HG02840 (cell line): ENCODE results near the gene FKBP5.
"Not testable (repeated sequence)": the region's sequence is repeated elsewhere in the genome, so short reads cannot be mapped to it uniquely, and the experiment has no call there.

Experiments
- ATAC-seq: cut with Tn5 transposase; IDR thresholded peaks from one replicate; pipeline ENCODE4 v1.9.1; 2021; ENCODE audit warnings: mild to moderate bottlenecking, moderate library complexity, moderate number of reproducible peaks; ENCODE audit not compliant: unreplicated experiment, low FRiP score

FKBP5 gene

DNA sequence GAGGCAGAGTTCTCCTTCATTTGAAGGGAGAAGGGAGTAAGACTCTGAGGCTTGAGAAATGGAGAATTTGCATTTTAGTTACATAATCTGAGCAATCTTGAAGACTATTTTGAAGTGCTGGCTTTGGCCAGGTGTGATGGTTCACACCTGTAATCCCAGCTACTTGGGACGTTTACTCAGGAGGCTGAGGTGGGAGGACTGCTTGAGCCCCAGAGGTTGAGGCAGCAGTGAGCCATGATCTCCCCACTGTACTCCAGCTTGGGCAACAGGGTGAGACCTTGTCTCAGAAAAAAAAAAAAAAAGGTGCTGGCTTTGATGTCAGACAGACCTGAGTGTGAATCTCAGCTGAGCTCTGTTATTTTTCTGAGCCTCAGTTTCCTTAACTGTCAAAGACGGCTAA lies 35.8 kb upstream of the FKBP5 start:
- ATAC-seq: no peak

DNA sequence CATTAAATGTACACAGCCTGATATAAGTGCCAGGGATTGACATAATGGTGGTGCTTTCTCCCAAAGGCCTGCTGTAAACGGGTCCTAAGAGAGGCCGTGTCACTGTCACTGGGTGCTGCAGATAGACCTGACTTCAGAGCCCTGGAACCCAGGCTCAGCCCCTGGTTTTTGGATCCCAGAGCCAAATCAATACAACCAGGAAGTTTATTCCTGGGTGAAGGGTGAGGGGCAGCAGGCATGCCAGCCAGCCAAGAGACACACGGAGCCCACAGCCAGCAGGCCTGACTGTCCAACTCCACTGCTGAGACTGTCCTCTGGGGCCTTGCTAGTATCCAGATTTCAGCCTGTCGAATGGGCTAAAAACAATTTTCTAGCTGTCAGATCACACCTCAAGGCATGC lies 35.3 kb upstream of the FKBP5 start:
- no peak for ATAC-seq

DNA sequence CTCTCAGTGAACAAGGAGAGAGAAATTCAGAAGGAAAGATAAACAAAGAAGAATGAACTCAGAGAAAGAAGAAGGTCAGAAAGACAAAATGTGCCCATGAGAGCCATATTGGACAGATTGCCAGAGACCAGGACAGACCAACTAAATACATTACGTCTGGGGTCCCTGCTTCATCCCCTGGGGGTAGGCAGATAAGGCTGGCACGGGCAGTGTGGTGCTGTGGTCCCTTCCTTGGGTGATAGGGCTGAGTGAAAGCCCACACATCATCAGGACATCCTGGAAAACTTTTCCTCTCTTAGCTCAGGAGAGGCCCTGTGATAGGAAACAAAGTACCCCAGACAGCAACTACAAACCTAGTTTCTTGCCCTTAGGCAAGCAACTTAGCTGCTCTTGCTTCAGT lies 34.9 kb upstream of the FKBP5 start:
- no peak for ATAC-seq

DNA sequence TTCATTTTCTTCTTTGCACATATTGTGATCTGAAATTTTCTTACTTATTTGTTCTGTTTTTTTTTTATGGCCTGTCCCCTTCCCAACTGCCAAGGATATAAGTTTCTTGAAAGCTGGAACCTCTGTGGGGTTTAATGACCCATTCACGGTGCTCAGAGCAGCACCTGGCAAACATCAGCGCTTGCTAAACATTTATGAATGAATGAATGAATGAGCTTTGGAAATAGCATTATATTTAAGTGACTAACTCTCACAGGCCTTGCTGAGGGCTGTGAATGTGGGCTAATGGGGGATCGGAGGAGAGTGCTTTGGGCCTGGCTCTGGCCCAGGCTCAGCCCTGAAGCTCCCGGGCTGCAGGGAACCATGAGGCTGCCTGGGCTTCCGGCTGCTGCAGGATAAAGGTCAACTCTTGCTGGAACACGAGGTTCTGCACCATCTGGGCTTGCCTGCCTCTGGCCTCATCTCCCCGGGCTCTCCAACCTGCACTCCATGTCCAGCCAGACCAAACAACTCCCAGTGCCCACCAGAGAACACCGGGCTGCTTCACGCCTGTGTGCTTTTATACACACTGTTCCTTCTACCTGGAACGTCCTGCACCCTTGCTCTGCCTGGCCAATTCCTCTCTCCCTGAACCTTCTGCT lies 33.5 kb upstream of the FKBP5 start:
- ATAC-seq: no peak

DNA sequence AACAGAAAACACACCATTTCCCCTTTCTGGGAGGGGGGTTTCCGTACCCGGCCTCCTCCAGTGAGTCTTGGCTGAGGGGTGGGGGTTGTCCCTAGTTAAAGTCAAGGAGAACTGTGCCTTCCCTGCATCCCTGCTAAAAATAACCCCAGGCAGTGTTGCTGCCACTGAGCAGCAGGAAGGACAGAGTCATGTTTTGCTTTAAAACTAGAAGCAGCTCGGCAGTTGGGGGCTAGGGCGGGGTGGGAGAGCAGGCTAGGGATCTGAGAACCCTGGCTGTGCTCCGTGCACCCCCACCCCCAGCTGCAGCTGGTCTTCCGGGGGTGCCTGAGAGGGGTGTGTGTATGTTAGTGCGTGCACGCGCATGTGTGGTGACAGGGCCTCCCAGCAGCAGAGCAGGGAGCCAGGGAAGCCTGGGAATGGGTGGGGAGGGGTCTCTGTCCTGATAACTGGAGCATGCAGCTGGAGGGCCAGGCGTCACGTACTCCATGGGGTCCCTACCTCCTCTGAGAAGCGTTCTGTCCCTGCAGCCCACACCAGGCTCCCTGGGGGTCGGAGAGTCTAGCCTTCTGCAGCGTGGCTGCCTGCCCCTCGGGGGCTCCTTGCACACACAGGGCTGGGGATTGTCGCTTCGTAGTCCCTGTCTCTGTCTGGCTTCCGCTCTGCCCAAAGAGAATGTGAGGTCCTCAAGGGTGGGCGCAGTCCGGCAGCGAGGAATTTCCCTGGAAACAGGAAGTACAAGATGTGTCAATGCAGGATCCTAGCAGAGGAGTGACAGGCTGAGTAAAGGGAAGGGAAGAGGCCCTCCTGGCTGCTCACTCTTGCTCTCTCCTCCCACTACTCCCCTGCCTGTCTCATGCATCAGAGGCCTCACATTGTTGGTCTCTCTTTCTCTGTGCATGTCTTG lies 31.4 kb upstream of the FKBP5 start:
- no peak for ATAC-seq

DNA sequence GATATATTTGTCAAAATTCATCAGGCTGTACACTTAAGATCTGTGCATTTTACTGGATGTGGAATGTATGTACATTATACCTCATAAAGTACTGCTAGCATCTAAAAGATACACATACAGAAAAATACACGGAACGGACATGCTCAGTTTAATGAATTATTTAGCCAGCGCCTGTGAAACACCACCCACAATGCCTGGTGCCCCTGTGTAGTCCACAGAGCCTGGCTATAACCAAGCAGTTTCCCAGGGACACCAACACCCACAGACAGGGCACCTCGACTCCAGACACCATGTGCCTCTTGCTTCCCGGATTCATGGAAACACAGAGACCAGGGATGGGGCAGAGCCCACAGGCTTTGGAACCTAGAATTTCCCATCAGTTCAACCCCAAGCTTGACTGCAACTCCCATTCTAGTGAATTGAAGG lies 30.7 kb upstream of the FKBP5 start:
- ATAC-seq: no peak

DNA sequence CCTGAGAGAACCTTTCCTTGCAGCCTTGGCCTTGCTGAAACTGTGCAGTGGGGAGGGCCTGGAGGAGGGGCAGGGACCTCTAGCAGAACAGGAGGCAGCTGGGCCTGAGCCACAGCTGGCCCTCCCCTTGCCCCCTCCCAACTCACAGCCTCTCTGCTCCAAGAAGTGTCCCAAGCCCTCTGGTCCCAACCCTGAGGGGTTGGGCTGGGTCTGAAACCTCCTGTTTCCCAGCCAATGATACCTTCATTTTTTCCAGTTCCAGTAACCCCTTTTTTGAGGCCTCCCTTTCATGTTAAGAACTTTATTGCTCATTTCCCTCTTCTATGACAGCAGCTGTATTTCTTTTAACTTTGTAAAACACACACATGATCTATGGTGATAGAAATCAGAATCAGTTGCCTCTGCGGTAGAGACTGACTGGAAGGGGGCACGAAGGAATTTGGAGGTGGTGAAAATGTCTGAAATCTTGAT lies 30.2 kb upstream of the FKBP5 start:
- ATAC-seq: no peak

DNA sequence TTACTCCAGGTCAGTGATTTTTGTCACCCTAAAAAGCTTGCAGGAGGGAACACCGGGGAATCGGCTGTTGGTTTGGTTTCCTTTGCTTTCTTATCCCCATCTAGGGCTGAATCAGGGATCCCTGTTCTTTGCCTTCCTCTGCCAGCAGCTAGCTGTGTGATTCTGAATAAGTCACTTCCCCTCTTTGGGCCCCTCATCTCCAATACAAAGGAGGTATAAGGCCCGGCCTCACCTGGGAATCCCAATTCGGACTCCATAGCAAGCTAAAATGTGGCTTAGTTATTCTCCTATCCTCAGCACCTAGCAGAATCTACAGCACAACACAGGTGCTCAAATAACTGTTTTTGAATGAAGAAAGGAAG lies 29.6 kb upstream of the FKBP5 start:
- ATAC-seq: no peak

DNA sequence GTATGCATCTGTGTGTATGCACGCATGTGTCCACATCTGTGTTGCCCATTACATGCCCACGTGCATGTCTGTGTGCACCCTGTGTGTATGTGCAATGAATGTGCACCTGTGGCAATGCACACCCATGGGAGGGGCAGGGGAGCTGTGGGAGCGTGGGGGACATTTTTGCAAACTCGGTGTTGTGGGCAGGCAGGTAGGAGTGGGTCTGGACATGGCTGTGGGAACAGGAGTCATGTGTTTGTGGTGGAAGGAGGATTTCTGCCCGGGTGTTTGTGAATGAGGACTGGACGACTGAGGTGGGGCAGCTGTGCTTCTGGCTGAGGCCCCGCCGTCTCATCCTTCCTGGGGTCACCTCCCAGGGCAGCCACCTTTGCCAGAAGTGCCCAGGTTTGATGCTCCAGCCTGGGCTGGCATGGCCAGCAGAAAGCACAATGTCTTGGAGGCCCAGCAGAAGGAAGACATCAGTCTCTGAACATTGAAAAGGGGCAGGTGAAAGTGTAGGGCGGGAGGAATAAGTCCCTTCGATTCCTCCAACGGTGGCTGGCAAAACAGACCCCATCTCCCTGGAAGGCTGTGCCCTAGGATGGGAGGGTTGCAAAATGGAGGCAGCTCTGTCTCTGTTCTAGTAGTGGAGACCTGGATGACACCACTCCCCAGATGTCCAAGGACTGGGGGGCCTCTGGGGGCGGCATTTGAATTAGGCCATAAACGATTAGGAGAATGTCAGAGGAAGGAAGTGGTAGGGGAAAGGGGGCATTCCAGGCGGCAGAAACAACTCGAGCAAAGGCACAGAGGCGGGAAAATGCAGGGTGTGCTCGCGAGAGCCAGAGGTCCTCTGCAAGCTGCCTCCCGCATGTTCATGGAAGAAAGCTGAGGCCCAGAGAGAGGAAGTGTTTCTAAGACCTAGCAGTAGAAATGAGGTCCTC lies 29.0 kb upstream of the FKBP5 start:
- no peak for ATAC-seq

DNA sequence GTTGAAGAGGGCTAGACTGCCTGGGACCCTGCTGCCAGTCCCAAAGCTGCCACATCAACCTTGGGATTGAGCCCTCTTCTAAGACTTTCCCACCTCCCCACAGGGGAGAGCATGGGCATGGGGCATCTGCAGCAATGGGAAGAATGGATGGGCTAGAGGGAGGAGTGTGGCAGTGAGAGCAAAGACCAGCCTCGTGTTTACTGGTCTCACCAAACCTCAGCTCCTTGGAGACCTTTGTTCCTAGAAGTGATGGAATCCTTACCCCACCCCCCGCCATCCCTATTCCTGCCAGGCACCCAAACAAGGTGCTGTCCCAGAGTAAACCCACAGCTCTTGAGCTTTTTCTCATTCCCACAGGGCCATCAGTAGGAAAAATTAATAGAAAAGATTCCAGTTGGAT lies 28.1 kb upstream of the FKBP5 start:
- no peak for ATAC-seq

DNA sequence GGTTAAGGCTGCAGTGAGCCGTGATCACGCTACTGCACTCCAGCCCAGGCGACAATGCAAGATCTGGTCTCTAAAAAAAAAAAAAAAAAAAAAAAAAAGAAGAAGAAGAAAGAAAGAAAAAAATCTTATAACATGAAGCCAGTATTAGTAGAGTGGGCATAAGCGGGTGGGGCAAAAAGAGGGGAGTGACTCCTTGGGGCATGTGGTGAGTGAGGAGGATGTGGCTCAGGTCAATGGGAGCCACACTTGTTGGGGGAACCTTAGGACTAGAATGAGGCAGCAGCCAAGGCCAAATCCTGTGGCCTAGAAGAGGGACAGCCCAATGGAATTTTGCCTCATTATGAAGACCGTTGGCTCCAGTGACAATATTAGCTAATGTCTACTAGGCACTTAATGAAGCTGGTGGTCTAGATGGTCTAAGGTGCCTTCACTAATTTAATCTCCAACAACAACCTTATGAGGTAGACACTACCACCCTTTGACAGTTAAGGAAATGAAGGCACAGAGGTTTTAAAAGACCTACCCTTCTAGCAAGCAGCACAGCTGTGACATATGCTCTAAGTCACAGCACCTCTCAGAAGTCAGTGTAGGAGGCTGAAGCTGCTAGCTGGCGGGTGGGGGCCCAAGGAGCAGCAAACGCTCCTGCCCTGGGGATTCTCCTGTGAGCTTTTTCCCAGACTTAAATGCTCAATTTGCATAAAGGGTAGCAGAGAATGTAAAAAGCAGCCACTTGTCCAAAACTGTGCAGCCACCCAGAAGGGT lies 24.5 kb upstream of the FKBP5 start:
- ATAC-seq: no peak

DNA sequence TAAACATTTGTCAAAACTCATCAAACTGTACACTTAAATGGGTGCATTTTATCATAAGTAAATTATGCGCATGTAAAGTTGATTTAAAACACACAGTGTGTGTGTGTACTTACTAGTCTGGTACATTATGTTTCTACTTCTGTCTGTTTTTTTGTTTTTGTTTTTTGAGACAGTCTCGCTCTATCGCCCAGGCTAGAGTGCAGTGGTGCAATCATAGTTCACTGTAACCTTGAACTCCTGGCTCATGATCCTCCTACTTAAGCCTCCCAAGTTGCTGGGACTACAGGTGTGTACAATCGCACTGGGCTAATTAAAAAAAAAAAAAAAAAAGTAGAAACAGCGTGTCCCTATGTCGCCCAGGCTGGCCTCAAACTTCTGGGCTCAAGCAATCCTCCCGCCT lies 23.0 kb upstream of the FKBP5 start:
- ATAC-seq: no peak

DNA sequence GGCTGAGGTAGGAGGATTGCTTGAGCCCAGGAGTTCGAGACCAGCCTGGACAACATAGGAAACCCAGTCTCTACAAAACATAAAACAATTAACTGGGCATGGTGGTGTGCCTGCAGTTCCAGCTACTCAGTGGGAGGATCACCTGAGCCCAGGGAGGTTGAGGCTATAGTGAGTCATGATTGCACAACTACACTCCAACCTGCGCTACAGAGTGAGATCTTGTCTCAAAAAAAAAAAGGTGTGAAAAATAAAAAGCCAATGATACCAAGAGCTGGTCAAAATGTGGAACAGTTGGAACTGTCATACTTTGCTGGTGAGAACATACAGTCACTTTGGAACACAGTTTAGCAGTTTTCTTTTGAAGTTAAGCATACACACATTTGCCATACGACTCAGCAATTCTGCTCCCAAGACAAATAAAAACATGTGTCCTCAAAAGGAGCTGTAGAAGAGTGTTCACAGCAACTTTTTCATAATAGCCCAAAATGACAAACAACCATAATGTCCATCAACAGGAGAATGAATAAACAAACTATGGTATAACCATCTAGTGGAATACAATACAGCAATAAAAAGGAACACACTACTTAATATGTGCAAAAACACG lies 21.6 kb upstream of the FKBP5 start:
- no peak for ATAC-seq

DNA sequence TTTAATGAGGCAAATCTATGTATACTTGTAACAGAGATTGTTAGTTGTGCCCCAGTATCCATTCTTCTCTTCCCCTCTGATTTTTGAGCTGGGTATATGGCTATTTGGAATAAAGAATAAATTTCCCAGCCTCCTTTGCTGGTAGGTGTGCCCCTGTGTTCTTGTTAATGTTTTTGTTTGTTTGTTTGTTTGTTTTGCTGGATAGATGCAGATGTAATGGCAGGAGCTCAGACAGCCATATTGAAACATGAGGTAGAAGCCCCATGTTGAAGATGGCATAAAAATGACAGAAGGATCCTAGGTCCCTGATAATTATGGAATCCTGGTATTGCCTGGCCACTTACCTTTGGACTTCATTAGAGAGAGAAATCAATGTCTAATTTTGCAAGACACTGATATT lies 19.9 kb upstream of the FKBP5 start:
- ATAC-seq: no peak

DNA sequence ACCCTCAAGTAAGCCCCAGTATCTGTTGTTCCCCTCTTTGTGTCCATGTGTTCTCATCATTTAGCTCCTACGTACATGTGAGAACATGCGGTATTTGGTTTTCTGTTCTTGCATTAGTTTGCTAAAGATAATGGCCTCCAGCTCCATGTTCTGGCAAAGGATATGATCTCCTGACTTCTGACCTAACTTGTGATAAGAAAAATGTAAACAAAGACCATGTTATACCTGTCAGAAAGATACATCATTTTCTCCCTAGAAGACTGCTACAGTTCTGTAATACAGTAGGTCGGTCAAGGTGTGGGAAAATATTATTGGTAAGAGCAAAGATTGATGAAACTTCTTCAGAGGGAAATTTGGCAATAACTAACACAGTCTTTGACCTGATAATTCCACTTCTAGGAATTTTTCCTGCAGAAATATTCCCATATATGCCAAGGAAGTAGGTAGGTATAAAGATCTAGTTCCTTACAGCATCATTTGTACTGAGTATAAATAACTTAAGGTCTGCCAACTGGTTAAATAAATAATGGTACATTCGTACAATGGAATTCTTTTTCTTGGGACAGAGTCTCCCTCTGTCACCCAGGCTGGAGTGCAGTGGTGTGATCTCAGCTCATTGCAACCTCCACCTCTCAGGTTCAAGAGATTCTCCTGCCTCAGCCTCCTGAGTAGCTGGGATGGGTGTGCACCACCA lies 19.1 kb upstream of the FKBP5 start:
- ATAC-seq: no peak

DNA sequence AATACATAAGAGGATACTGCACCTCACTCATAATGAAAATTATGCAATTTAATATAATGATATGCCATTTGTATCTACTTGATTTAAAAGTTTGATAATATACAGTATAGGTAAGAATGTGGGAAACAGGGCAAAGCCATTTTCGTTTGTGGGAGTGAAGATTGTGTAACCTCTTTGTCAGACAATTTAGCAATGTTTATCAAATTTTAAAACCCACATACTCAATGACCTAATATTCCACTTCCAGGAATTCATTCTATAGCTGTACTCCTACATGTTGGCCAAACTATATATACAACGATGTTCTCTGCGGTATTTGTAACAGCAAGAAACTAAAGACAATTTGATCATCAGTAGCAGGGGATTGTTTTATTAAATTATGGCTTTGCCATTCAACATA lies 17.8 kb upstream of the FKBP5 start:
- no peak for ATAC-seq

DNA sequence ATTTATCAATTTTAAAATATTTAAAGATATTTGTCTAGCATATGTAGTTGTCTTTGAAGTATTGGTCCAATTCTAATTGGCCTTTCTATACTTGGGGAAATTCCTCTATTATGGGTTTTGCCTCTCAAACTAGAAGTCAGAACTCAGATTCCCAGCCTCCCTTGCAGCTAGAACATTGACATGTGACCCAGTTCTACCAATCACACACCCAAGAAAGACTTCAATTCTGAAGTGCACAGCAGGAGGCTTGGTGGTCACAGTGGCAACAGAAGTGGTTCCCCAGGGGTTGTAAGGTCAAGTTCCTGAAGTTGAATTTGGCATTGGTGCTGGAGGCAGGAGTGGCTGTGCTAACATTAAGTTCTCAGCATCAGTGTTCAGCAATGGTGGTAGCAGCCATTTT lies 14.8 kb upstream of the FKBP5 start:
- ATAC-seq: no peak

DNA sequence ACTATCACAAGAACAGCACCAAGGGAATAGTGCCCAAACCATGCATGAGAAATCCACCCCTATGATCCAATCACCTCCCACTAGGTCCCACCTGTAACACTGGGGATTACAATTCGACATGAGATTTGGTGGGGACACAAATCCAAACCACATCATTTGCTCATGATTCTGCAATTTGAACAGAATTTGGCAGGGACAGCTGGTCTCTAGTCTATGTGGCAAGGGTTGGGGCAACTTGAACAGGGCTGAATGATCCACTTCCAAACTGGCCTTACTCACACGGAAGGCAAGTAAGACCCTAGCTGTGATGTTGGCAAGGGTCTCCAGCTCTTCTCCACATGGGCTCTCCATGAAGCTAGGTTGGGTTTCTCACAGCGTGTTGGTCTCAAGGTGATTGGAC lies 10.1 kb upstream of the FKBP5 start:
- ATAC-seq: no peak

DNA sequence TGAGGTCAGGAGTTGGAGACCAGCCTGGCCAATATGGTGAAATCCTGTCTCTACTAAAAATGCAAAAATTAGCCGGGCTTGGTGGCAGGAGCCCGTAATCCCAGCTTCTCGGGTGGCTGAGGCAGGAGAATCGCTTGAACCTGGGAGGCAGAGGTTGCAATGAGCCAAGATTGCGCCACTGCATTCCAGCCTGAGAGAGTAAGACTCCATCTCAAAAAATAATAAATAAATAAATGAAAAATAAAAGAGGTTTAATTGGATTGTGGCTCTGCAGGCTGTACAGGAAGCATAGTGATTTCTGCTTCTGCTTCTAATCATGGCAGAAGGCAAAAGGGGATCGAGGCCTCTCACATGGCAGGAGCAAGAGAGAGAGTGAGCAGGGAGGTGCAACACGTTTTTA lies 9.7 kb upstream of the FKBP5 start:
- ATAC-seq: not testable (repeated sequence)
